Measurements from ENCODE around the gene UTP15. TPM values are rescaled to one million over a fixed set of nuclear protein-coding genes. Genes with fewer than 3 reads are reported as not detected.
A peak's percentile ranks its signal among the peaks of the same experiment; 100 is the strongest.

Gene UTP15
- total and polyA plus RNA-seq, 11 donors, result 2.3 to 12.5 (median 8.6) TPM

GRCh38 chr5:73626814-73627313, 61.3 kb downstream of the UTP15 start:
- DNase-seq (no peak), ATAC-seq (no peak)
- intact Hi-C loops (cut with DNase I), result no loop called here
- Histone ChIP-seq H3K9me3 (no peaks in the 10 kb centered on the region), H3K27me3 (peaks cover 0 to 19% (median 4%) of the 10 kb centered on the region in 9 donors), H3K36me3 (no peaks in the 10 kb centered on the region), H3K4me3 (peak overlapping the region in 11 of 12 donors; percentile 47 to 75 (median 66)), H3K27ac (peak overlapping the region in 2 of 12 donors; percentile 23 to 70), H3K4me1 (peaks cover 0 to 16% (median 6%) of the 10 kb centered on the region in 12 donors)
- whole genome bisulfite sequencing, 4 donors, result 76 to 83% (median 80%) methylated on average over 14 of the region's 14 CpGs
- TF ChIP-seq CTCF (IDR thresholded peaks at IDR 0.05), result no peak
- no peak for TF ChIP-seq POLR2A (IDR thresholded peaks at IDR 0.05)

- peaks cover 0 to 19% (median 4%) of the 10 kb centered on the region in 9 donors for H3K27me3 ChIP-seq
- DNase-seq (no peak), ATAC-seq (no peak)
- H3K9me3 ChIP-seq, result no peaks in the 10 kb centered on the region
- no peak overlapping the region for H3K27ac ChIP-seq
- H3K4me1 ChIP-seq, result peaks cover 0 to 16% (median 6%) of the 10 kb centered on the region in 12 donors
- intact Hi-C loops (cut with DNase I), result no loop called here
- no peaks in the 10 kb centered on the region for H3K36me3 ChIP-seq
- TF ChIP-seq POLR2A (IDR thresholded peaks at IDR 0.05), result no peak
- H3K4me3 ChIP-seq, result no peak overlapping the region
Measured at GRCh38 chr5:73629456-73629855, 63.9 kb downstream of the UTP15 start.

- DNase-seq (no peak), ATAC-seq (no peak)
- no peak overlapping the region for H3K4me3 ChIP-seq
- TF ChIP-seq POLR2A (IDR thresholded peaks at IDR 0.05) (no peak), CTCF (IDR thresholded peaks at IDR 0.05) (no peak)
- peaks cover 0 to 18% (median 4%) of the 10 kb centered on the region in 9 donors for H3K27me3 ChIP-seq
- H3K27ac ChIP-seq, result no peak overlapping the region
- no peaks in the 10 kb centered on the region for H3K36me3 ChIP-seq
- intact Hi-C loops (cut with DNase I), result no loop called here
- H3K4me1 ChIP-seq, result peaks cover 0 to 12% (median 0%) of the 10 kb centered on the region in 12 donors
- H3K9me3 ChIP-seq, result no peaks in the 10 kb centered on the region
Measured at GRCh38 chr5:73630765-73631164, 65.2 kb downstream of the UTP15 start.

GRCh38 chr5:73631500-73631899, 66.0 kb downstream of the UTP15 start:
- no peak for TF ChIP-seq CTCF (IDR thresholded peaks at IDR 0.05)
- TF ChIP-seq POLR2A (IDR thresholded peaks at IDR 0.05), result no peak
- Histone ChIP-seq H3K27ac (no peak overlapping the region), H3K4me1 (peaks cover 0 to 7% (median 0%) of the 10 kb centered on the region in 12 donors), H3K36me3 (no peaks in the 10 kb centered on the region), H3K27me3 (peaks cover 0 to 18% (median 4%) of the 10 kb centered on the region in 9 donors), H3K9me3 (no peaks in the 10 kb centered on the region), H3K4me3 (no peak overlapping the region)
- DNase-seq (no peak), ATAC-seq (no peak)
- intact Hi-C loops (cut with DNase I), result no loop called here

Other genes starting within 250 kb of the UTP15 start
- under 1 TPM in 1 of 9 donors, not detected in 8; 0.18 TPM for gene FOXD1, start 117.0 kb upstream of the UTP15 start, total RNA-seq
- gene FOXD1, start 117.0 kb upstream of the UTP15 start, polyA plus RNA-seq, result under 1 TPM in 1 of 2 donors, not detected in 1; 0.06 TPM
- gene BTF3, start 67.3 kb upstream of the UTP15 start, total RNA-seq, result 100 to 1,000 TPM; 336 to 441 (median 407) TPM
- 100 to 1,000 TPM; 375 to 824 TPM for gene BTF3, start 67.3 kb upstream of the UTP15 start, polyA plus RNA-seq
- gene ANKRA2, start 104 bp upstream of the UTP15 start, total RNA-seq, result 10 to 100 TPM; 10.3 to 14.9 (median 11.4) TPM
- 1 to 10 TPM; 6.2 to 8.6 TPM for gene ANKRA2, start 104 bp upstream of the UTP15 start, polyA plus RNA-seq
- gene ARHGEF28, start 60.5 kb downstream of the UTP15 start, total RNA-seq, result 1 to 10 TPM in 7 of 9 donors, under 1 TPM in 2; 0.86 to 7.7 (median 2.2) TPM
- 1 to 10 TPM in 1 of 2 donors, under 1 TPM in 1; 0.51 to 1.5 TPM for gene ARHGEF28, start 60.5 kb downstream of the UTP15 start, polyA plus RNA-seq

All from heart left ventricle (tissue), 16 donors.